Stimulated activated CD8-positive, alpha-beta memory T cell treated with anti-CD3 and anti-CD28 coated beads, Interleukin-7, amount 100 ng/mL, for 48 hours (primary cell): Measurements from ENCODE around the gene PEBP1.
"Not testable (repeated sequence)": the region's sequence is repeated elsewhere in the genome, so short reads cannot be mapped to it uniquely, and the experiment has no call there.

Experiments
- DNase-seq, 2 donors: peaks; one replicate each; pipeline ENCODE4 v3.0.0-alpha.2; 2020; ENCODE audit warnings: low read depth in 1 of 2; ENCODE audit errors: extremely low read depth in 1 of 2

Gene PEBP1

GRCh38 chr12:118129436-118129835, 6.5 kb upstream of the PEBP1 start:
- not testable (repeated sequence) for DNase-seq

GRCh38 chr12:118136559-118137003, 657 bp downstream of the PEBP1 start:
- DNase-seq: peak; percentile 19 to 20

GRCh38 chr12:118137148-118137678, 1.3 kb downstream of the PEBP1 start:
- DNase-seq: no peak

GRCh38 chr12:118140825-118141224, 4.9 kb downstream of the PEBP1 start:
- DNase-seq: no peak

GRCh38 chr12:118144499-118144898, 8.6 kb downstream of the PEBP1 start:
- DNase-seq: no peak

GRCh38 chr12:118145113-118145797, 9.3 kb downstream of the PEBP1 start:
- DNase-seq: no peak

- DNase-seq: no peak
Observed at GRCh38 chr12:118145798-118146156, 9.9 kb downstream of the PEBP1 start.

- DNase-seq: no peak
Observed at GRCh38 chr12:118148287-118148686, 12.4 kb downstream of the PEBP1 start.

GRCh38 chr12:118150625-118151024, 14.7 kb downstream of the PEBP1 start:
- DNase-seq: no peak

- no peak for DNase-seq
Observed at GRCh38 chr12:118151755-118152154, 15.8 kb downstream of the PEBP1 start.

GRCh38 chr12:118160536-118160935, 24.6 kb downstream of the PEBP1 start:
- no peak for DNase-seq

GRCh38 chr12:118164798-118165486, 29.0 kb downstream of the PEBP1 start:
- no peak for DNase-seq

GRCh38 chr12:118166946-118167345, 31.0 kb downstream of the PEBP1 start:
- DNase-seq: no peak

GRCh38 chr12:118175823-118176447, 40.0 kb downstream of the PEBP1 start:
- no peak for DNase-seq

- DNase-seq: no peak
Observed at GRCh38 chr12:118183155-118183554, 47.2 kb downstream of the PEBP1 start.

GRCh38 chr12:118183711-118184110, 47.8 kb downstream of the PEBP1 start:
- no peak for DNase-seq

- no peak for DNase-seq
Observed at GRCh38 chr12:118185602-118186397, 49.9 kb downstream of the PEBP1 start.

- DNase-seq: no peak
Observed at GRCh38 chr12:118187751-118188435, 52.0 kb downstream of the PEBP1 start.

GRCh38 chr12:118188690-118189371, 52.9 kb downstream of the PEBP1 start:
- DNase-seq: no peak

- no peak for DNase-seq
Observed at GRCh38 chr12:118189741-118190191, 53.8 kb downstream of the PEBP1 start.
